ENCODE results near the gene LGALSL.

GRCh38 chr2:64414736-64415435, 39.1 kb upstream of the LGALSL start:
- TF ChIP-seq CTCF (conservative IDR thresholded peaks at IDR 0.05; ENCODE audit: low read length): no peak
- TF ChIP-seq EZH2phosphoT487 (IDR thresholded peaks at IDR 0.05; ENCODE audit: borderline replicate concordance, low read depth, low read length): no peak

Data from OCI-LY7 (cell line).